ENCODE data around the gene PPIB.
A peak's percentile ranks its signal among the peaks of the same experiment; 100 is the strongest.

The PPIB gene
- total RNA-seq: 155 to 349 (median 233) reads per million in 18 experiments

DNA sequence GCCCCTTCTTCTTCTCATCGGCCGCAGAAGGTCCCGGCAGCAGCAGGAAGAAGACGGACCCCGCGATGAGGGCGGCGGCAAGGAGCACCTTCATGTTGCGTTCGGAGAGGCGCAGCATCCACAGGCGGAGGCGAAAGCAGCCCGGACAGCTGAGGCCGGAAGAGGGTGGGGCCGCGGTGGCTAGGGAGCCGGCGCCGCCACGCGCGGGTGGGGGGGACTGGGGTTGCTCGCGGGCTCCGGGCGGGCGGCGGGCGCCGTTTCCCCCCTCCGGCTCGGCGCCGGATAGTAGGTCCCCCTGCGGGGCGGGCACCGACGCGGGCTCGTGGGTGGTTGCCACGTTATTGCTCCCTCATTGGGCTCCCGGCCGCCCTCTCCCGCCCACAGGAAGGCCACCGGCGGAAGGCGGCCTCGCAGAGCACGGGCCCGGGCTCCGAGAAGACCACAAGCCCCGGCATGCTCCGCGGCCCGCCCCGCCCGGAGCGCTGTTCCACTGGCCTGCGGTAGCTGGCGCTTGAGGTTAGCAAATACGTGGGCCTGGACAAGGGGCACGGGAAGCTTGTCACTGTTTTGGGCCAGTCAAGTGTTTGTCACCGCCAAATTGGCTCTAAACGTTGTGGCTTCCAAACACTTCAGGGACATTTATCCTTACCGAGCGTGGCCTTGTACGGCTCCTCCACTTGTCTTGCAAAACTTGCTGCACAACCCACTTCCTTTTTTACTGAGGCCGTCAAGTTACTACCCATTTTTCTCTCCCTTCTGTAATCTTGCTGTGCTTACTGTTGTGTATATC lies at the start of gene PPIB:
Gene PPIB, minus strand, starts transcription at position 154 of the 790 bp plus-strand sequence. Its CDS starts 36 bp downstream, at position 118.
- peak; percentile 98 to 99 for DNase-seq

DNA sequence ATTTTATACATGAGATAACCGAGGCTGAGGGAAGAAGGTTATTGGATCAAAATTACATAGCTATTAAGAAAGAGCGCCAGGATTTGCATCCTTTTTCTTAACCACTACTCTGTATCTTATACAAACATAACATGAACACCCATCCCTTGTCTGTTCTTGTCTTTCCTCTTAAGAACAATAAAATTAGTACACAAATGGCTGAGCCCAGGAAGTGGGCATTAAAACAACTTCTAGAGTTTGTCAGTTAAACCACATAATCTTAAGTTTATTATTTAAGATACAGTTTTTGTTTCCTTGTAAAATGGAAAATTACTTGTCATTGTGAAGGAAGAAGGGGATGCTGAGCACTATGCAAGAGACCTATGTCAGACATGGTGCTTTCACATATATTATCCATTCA lies 48.9 kb upstream of the PPIB start:
- DNase-seq: no peak

GRCh38 chr15:64210371-64210770 lies 47.5 kb upstream of the PPIB start:
- DNase-seq: no peak

DNA sequence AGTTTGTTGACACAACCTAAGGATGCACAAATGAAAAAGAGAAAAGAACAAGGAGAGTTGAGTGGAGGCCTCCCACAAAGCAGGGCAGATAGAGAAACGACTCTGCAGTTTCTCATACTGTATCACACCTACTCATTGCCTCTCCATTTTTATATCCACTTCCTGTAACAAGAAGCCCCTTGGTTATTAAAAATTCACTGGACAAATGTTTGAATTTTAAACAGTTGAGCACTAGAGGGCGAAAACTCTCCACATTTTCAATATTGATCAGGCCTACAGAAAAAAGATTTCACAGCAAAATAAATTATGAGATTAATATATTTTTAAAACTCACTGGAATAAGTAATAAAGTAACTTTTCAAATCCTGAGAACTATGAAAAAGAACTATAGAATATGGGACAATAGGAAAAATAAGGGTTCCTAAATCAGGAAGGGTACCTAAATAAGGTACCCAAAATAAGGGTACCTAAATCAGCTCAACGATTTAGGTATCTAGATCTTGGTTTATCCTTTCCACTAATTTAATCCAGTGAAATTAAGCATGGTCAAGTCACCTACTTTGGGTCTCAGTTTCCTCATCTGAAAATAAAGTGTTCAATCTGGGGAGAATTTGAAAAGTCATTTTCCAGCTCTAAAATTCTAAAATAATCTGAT lies 47.0 kb upstream of the PPIB start:
- DNase-seq: peak; percentile 30 to 57

DNA sequence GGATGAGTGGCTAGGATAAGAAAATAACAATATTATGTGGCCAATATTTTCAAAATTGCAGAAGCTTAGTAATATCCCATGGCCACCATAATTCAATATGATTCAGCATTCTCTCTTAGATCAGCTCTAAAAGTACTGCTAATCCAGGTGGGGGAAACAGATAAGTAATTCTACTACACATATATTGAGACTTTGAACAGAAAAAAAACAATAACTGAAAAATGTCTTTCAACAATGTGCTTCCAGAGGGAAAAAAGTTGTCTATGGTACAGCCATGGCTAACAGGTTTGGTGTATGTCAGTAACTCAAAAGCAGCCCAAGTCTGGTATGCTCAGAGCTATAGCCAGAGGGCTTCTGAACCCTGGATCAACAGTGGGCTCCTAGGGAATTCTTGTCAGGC lies 42.4 kb upstream of the PPIB start:
- DNase-seq: no peak

DNA sequence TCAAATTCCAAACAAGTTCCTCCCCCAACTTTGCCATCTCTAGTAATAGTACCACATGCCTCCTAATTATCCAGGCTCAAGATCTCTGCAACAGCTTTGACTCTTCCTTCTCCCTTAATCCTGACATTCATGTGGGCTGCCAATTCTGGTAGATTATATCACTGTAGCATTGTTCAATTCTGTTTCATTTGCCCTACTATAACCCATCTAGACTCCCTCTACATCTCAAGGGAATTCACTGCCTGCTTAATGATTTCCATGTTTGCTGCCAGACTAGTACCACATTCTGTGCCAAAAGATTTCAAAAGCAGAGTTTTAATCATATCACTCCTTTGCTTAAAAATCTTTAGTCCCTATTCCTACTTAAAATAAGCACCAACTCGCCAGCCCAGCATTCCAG lies 34.6 kb upstream of the PPIB start:
- no peak for DNase-seq

- DNase-seq: no peak
Measured at GRCh38 chr15:64193971-64194370, 31.1 kb upstream of the PPIB start.

GRCh38 chr15:64191971-64192830 lies 29.4 kb upstream of the PPIB start:
- DNase-seq: no peak

DNA sequence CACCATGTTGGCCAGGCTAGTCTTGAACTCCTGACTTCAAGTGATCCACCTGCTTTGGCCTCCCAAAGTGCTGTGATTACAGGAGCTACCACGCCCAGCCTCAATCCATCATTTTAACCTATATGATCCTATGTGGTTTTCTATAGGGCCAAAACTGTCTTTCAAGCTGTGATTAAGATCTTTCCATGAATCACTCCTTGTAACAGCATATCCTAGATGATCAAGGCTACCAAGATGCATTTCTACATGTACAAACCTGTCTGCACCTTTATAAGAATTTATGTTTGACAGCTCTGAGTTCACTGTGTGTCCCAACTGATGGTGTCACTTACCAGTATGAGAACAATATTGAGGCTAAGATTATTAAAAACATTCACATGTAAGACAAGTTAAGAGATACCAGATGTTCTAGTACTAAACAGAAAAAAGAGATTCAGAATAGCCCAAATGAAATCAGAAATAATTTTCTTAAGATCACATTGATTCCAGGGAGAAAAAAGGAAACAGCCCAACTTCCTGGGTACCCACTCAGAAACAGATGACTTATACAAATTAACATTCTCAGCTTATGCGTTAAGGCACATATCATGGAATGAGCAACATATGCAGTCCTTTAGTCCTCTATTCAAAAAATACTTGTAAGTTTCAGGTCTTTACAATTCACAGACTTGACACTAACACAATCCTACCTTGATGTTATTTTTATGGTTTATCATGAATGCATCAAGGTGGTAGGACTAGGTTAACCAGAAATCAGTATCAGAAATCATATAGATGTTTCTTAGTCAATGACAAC lies 24.8 kb upstream of the PPIB start:
- DNase-seq: no peak

DNA sequence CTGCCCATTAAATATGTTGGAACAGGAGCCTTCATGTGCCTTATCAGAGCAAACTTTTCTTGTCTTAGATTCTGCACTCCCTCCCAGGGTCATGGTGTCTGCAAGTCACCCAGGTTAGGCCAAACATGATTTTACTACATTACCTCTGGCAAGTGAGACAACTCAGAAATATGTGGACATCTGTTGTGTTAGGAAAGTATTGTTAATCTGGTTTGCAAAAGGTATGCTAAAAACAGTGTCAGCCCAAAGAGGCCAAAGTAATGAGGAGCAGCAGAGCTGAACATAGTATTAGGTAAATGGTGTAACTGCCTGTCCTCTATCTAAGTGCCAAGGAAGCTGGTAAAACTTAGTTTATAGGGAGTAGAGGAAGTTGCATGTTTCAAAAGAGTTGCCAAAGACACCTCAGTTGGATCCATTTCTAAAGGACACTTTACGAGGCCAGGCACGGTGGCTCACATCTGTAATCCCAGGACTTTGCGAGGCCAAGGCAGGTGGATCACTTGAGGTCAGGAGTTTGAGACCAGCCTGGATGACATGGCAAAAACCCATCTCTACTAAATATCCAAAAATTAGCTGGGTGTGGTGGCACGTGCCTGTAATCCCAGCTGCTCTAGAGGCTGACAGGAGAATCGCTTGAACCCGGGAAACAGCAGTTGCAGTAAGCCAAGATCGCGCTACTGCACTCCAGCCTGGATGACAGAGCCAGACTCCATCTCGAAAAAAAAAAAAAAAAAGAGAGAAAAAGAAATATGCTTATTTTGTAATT lies 22.5 kb upstream of the PPIB start:
- no peak for DNase-seq

- DNase-seq: peak; percentile 50 to 79
Measured at GRCh38 chr15:64182859-64183370, 20.1 kb upstream of the PPIB start.

- DNase-seq: no peak
Measured at GRCh38 chr15:64180235-64180824, 17.5 kb upstream of the PPIB start.

DNA sequence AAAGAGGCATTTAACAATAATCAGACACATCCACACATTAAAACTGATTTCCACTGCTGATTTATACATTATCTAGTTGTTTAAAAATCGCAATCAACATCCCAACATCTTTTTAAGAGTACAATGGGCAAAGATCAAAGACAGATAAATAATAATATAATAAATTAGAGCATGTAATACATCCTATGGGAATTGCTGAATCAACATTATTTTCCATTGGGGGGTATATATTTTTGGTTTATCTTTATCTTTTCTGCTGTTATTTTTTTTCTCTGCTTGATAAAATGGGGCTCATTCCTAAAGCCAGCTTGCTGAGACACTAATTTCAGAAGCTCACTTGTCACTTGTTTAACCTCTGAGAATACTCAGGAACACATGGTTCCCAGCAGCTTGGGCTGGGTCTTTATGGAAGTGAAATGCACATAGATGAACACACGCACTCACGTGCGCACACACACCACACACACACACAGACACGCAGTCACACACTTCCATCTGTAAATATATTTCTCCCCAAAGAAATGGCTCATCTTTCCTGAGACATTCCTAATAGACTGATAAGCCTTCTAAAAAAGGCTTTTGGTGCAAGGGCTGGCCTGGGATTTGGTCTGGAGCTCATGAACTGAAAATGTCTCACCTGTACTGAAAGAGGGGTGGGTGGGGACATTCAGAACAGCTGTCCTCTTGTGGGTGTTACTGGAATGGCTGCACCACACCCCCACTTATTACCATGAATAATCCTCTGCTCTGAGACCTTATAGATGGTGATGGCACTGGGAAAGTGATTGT lies 3.5 kb upstream of the PPIB start:
- no peak for DNase-seq

DNA sequence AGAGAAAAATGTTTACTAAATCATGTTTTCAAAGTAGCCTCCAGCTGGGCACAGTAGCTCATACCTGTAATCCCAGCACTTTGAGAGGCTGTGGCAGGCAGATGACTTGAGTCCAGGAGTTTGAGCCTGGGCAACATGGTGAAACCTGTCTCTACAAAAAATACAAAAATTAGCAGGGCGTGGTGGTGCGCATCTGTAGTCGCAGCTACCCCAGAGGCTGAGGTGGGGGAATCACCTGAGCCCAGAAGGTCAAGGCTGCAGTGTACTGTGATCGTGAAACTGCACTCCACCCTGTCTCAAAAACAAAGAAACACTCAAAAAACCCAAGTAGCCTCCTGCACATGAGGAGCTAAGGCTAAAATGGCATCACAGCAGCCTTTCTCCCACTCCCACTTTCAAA lies 1.6 kb upstream of the PPIB start:
- no peak for DNase-seq

GRCh38 chr15:64163659-64164362 lies 989 bp upstream of the PPIB start:
- DNase-seq: peak; percentile 57 to 67

DNA sequence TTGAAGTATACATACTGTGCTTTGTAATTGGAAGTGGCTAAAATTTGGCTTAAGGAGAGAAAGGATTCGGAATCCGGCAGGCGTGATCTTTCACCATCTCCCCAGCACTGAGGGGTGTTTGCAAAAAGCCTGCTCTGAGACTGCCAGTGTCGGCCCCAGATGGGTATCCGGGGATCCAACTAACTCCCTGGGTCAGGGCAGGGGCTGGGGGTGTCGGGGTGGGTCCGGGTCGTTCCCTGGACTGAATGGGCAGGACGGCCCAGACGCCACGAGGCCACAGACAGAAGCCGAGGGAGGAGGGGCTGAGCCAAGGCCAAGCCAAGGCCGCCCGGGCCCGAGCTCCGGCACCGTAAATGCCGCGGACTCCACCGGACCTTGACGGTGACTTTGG lies 349 bp downstream of the PPIB start:
- no peak for DNase-seq

- no peak for DNase-seq
Measured at GRCh38 chr15:64161688-64162477, 939 bp downstream of the PPIB start.

DNA sequence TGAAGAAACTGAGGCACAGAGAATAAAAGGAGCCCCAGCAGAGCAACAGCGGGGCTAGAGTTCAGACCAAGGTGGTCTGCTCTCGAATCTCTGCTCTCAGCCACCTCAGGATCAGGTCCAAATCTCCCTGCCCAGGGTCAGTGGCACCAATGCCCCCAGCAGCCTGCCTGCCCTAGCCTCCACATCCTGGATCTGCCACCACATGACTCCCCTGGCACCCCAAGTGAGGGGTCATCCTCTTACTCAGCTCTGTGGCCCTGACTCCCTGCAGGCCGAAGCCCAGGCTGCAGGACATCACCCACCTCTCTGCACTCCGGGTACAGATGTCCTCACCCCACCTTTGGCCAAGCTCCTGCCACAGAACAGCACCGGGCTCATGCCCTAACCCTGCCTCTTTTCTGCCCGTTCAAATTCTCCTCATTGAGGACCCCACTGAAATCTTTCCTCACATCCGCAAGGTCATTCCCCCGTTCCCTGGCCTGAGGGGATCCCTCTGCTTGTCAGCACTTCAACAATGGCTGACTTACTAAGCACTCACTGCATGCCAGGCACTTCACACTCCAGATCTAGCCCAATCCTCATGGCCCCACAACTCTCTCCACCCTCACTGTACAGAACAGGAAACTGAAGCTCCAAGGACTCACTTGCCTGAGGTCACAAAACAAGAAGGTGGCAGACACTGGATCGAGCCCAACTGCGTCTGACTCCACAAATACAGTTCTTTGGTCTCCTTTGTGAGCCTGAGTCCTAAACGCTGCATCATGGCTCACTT lies 4.3 kb downstream of the PPIB start:
- no peak for DNase-seq

Data from inflammatory macrophage (primary cell).